Esophagus squamous epithelium (tissue), 4 donors: ENCODE data around the gene NOL7.

Experiments
- CTCF ChIP-seq, 6 experiments: fragments of 450-650 bp in 4 of 6; fragments of 200-600 bp in 2 of 6; sonication (generic) in 2 of 6; IDR thresholded peaks; one replicate each; pipeline ENCODE4 v1.5.1; 2016 to 2019; ENCODE audit warnings: antibody characterized with exemption in 6 of 6, mild to moderate bottlenecking in 4 of 6, moderate library complexity in 4 of 6
- POLR2A ChIP-seq, 4 donors: fragments of 450-650 bp; IDR thresholded peaks; one replicate each; pipeline ENCODE4 v1.6.1; 2017; ENCODE audit warnings: antibody characterized with exemption in 4 of 4, mild to moderate bottlenecking in 4 of 4, moderate library complexity in 3 of 4

DNA sequence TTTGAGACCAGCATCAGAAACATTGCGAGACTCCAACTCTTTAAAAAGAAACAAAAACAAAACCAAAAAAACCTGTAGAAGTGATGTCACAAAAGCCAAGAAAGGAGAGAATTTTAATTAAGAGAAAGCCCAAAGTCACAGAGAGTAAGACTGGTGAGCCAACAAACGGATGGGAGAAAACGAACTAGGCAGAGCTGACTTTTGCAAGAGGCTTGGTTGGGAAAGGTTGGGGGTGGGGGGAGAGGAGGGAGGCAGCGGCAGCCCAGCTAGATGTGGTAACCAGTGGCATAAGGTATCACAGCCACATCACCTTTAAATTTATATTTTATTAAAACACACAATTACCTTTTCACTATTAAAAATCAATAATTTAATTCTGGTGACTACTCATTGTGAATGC lies 23.5 kb downstream of the NOL7 start:
- no peak for TF ChIP-seq CTCF (IDR thresholded peaks at IDR 0.05)
- TF ChIP-seq POLR2A (IDR thresholded peaks at IDR 0.05), result no peak
